Lower lobe of right lung (tissue), 2 donors: ENCODE data around the gene ONECUT1. TPM values are rescaled to one million over a fixed set of nuclear protein-coding genes. Genes with fewer than 3 reads are reported as not detected.

Source experiments
- ATAC-seq, 2 donors: fragments of 200-7000 bp; cut with Tn5 transposase; one replicate each; pipeline ENCODE4 v1.9.1; 2020 to 2022; ENCODE audit warnings: mild to moderate bottlenecking in 2 of 2, moderate library complexity in 2 of 2
- DNase-seq: peaks from one replicate; pipeline ENCODE4 v3.0.0-alpha.2; 2020
- H3K27ac ChIP-seq: fragments of 200-600 bp; one replicate; pipeline ENCODE4 v1.8.0; 2022
- H3K27me3 ChIP-seq: fragments of 200-600 bp; one replicate; pipeline ENCODE4 v1.8.0; 2022; ENCODE audit warnings: low read depth
- H3K36me3 ChIP-seq: fragments of 200-600 bp; one replicate; pipeline ENCODE4 v1.8.0; 2022; ENCODE audit warnings: mild to moderate bottlenecking
- H3K4me1 ChIP-seq: fragments of 200-600 bp; one replicate; pipeline ENCODE4 v1.8.0; 2022
- H3K4me3 ChIP-seq: fragments of 200-600 bp; one replicate; pipeline ENCODE4 v1.8.0; 2022; ENCODE audit warnings: mild to moderate bottlenecking
- H3K9me3 ChIP-seq: fragments of 200-600 bp; one replicate; pipeline ENCODE4 v1.8.0; 2022
- intact Hi-C: fragments of 100-400 bp; cut with DNase I; formaldehyde crosslinking; loops from one replicate; pipeline ENCODE4 v1.11.0; 2022
- total RNA-seq: library from RNA; stranded (reverse); fragmentation: NEBNext Ultra II Directional; extraction: Animal tissue kit (Norgen Biotek cat#: 25700); gene quantifications from one replicate; pipeline ENCODE4 v1.2.1, GENCODE V29; 2021
- TF ChIP-seq, protein P1 (sequence below): fragments of 200-600 bp; IDR thresholded peaks from one replicate; pipeline ENCODE4 v1.8.0; 2022; ENCODE audit warnings: antibody characterized with exemption, mild to moderate bottlenecking
- donor health status: DM: no; HTN: yes; CAD: no; lungs with severe emphysema.

The ONECUT1 gene
- total RNA-seq, 1 donor from 2014 or later, result not detected

DNA sequence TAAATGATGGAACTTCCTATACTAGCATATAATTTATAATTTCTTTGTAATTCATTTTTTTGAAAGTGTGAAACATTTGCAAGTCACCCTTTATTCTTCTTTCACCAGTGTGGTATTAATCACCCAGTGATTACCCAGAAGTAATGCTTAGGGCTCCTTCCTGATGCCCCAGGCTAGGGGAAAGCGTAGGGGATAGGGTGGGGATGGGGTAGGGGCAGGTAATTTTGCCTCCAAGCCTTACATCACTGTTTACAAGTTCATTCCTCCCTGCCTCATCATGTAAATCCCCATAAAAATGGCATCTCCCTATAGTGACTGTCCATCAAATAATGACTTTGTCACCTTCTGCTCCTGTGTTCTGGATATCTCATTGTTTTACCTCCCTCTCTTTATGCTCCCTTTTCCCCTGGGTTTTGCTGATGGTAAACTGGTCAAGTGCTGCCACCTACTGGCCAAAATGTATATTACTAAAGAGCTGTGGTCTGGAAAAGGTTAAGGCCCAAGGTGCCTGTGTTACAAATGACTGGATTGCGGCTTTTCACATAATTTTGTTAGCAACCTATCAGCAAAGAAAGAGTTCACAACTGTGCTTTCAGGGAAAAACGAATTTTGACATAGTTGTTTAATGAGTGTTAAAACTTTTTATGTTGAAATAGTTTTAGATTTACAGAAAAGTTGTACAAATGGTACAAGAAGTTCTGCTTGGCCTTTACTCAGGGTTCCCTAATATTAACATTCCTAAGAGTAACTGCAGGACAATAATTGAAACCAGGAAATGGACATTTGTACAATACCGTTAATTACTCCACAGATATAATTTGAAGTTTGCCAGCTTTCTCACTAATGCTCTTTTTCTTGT lies 54.7 kb downstream of the ONECUT1 start:
- intact Hi-C loops, result no loop called here
- TF ChIP-seq, protein P1, sequence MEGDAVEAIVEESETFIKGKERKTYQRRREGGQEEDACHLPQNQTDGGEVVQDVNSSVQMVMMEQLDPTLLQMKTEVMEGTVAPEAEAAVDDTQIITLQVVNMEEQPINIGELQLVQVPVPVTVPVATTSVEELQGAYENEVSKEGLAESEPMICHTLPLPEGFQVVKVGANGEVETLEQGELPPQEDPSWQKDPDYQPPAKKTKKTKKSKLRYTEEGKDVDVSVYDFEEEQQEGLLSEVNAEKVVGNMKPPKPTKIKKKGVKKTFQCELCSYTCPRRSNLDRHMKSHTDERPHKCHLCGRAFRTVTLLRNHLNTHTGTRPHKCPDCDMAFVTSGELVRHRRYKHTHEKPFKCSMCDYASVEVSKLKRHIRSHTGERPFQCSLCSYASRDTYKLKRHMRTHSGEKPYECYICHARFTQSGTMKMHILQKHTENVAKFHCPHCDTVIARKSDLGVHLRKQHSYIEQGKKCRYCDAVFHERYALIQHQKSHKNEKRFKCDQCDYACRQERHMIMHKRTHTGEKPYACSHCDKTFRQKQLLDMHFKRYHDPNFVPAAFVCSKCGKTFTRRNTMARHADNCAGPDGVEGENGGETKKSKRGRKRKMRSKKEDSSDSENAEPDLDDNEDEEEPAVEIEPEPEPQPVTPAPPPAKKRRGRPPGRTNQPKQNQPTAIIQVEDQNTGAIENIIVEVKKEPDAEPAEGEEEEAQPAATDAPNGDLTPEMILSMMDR, result peak; percentile 84
- DNase-seq (no peak), ATAC-seq (peak; percentile 85 to 91)
- H3K27me3 ChIP-seq, result no peaks in the 10 kb centered on the region
- no peak overlapping the region for H3K27ac ChIP-seq
- H3K36me3 ChIP-seq, result no peaks in the 10 kb centered on the region
- no peak overlapping the region for H3K4me3 ChIP-seq
- H3K4me1 ChIP-seq, result peaks cover 28% of the 10 kb centered on the region
- H3K9me3 ChIP-seq, result no peaks in the 10 kb centered on the region

DNA sequence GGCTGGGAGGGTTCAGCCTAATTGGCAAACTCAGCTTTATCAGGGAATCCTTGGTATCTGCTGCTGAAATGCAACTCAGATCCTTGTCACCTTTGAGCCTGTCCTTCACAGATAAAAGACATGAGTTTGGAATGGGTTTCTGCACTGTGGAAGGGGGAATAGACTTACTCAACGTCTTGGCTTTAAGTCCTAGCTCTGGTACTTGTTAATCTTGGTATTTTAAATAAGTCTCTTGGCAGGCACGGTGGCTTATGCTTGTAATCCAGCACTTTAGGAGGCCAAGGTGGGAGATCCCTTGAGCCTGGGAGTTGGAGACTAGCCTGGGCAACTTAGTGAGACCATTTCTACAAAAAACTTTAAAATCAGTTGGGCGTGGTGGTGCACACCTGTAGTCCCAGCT lies 55.8 kb downstream of the ONECUT1 start:
- Histone ChIP-seq H3K27ac (no peak overlapping the region), H3K4me3 (no peak overlapping the region), H3K9me3 (no peaks in the 10 kb centered on the region), H3K36me3 (no peaks in the 10 kb centered on the region), H3K4me1 (peaks cover 37% of the 10 kb centered on the region), H3K27me3 (no peaks in the 10 kb centered on the region)
- DNase-seq (no peak), ATAC-seq (no peak)
- intact Hi-C loops, result no loop called here
- TF ChIP-seq, protein P1, result no peak

DNA sequence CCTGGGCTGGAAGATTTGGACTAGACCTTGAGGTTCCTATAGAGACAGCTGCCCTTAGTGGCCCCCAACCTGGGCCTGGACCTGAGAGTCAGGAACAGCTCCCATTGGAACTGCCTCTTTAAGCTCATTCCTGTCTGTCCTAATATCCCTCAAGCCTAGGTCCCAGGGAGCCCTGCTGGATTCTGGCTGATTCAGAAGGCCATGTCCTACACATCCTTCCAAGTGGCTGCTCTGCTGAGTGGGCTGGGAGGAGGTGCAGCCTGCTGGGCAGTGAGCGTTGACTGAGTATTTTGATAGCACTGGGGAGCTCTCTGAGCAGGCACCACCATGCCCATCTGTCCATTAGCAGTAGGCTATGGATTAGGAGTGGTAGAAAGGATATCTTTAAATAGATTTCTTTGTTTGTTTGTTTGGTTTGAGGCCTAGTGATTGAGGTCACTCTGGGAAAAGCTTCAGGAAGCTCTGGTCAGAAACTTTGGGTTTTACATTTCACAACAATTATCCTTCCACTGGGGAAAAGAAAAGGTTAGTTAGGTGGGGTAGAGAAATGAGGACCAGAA lies 56.4 kb downstream of the ONECUT1 start:
- Histone ChIP-seq H3K9me3 (no peaks in the 10 kb centered on the region), H3K4me3 (no peak overlapping the region), H3K4me1 (peaks cover 37% of the 10 kb centered on the region), H3K27me3 (no peaks in the 10 kb centered on the region), H3K36me3 (no peaks in the 10 kb centered on the region), H3K27ac (no peak overlapping the region)
- TF ChIP-seq, protein P1, result no peak
- intact Hi-C loops, result no loop called here
- DNase-seq (no peak), ATAC-seq (peak; percentile 8 to 13)

DNA sequence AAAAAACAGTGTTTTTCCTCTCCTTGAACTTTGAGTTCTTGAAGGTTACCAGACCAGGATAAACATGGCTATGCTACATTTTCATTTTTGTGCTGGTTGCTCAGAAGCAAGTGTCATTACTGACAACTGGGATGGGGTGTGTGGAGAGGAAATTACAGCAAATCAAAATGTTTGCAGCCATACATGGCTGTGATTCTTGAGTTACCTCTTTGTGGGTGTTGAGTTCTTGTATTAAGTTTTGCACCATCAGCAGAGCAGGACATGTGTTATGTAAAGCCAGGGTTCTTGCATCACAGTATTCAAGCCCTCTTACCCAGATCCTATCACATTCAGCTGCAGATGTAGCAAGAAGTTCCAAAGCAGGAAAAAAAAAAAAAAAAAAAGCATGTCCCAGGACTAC lies 57.0 kb downstream of the ONECUT1 start:
- Histone ChIP-seq H3K4me1 (peaks cover 37% of the 10 kb centered on the region), H3K27me3 (no peaks in the 10 kb centered on the region), H3K36me3 (no peaks in the 10 kb centered on the region), H3K4me3 (no peak overlapping the region), H3K9me3 (no peaks in the 10 kb centered on the region), H3K27ac (no peak overlapping the region)
- no peak for DNase-seq
- ATAC-seq, result peak; percentile 69 to 78
- intact Hi-C loops, result no loop called here
- TF ChIP-seq, protein P1, result no peak

DNA sequence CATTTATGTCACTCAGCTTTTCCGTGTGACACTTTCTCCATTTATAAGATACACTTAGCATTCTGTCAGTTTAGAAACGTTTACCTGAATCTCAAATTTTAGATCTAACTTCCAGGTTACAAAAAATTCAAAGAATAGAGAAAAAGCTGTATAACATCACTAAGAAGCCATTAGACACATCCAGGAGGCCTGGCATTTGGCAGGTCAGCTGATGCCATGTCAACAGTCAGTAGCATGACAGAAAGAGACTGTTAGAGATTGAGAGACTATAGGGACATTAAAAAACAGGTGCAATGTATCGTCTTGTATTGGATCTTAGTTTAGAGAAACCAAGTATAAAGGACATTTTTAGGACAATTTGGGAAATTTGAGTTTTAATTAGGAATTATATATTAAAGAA lies 57.6 kb downstream of the ONECUT1 start:
- ATAC-seq (no peak), DNase-seq (no peak)
- Histone ChIP-seq H3K27ac (no peak overlapping the region), H3K36me3 (no peaks in the 10 kb centered on the region), H3K4me3 (no peak overlapping the region), H3K9me3 (no peaks in the 10 kb centered on the region), H3K27me3 (no peaks in the 10 kb centered on the region), H3K4me1 (peaks cover 37% of the 10 kb centered on the region)
- intact Hi-C loops, result no loop called here
- TF ChIP-seq, protein P1, result no peak
